ENCODE measurements around the gene KIAA1614.

The KIAA1614 gene

DNA sequence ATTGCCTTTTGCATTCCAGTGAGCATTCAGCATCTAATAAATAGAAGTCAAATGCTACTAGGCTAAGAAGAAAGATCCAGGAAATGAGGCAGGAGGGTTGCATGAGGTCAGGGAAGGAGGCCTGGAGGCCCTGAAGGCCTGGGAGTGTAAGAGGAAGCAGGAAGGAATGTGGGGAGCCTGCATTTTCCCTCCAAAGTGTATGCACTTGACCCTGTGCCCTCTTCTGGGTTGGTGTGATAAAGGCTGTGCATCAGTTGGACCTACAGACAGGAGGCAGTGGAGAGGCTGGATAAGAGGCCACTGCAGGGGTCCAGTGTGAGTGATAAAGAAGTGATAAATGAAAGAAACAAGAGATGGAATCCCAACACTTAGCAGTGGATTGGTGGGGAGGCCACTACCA, 20.4 kb downstream of the KIAA1614 start:
- H3K9ac ChIP-seq (ENCODE audit: low read length), result no peak overlapping the region

GRCh38 chr1:180934563-180934962, 21.9 kb downstream of the KIAA1614 start:
- Histone ChIP-seq H3K27ac (ENCODE audit: low read length) (no peak overlapping the region), H3K9ac (ENCODE audit: low read length) (no peak overlapping the region), H4K20me1 (ENCODE audit: insufficient read depth, low read length) (no peaks in the 10 kb centered on the region), H3K79me2 (ENCODE audit: low read length) (no peaks in the 10 kb centered on the region), H3K4me3 (ENCODE audit: low read length) (no peak overlapping the region), H3K4me1 (ENCODE audit: low read length) (no peaks in the 10 kb centered on the region), H3K4me2 (ENCODE audit: low read length) (no peak overlapping the region), H2AFZ (ENCODE audit: low read depth, low read length) (no peak overlapping the region), H3K36me3 (replicated peaks; ENCODE audit: low read depth, low read length) (no peaks in the 10 kb centered on the region), H3K9me3 (ENCODE audit: insufficient read depth, low read length) (no peaks in the 10 kb centered on the region), H3K27me3 (ENCODE audit: low read depth, low read length) (0 out of 2 replicates have a peak, but pooled peaks cover 5% of the 10 kb centered on the region)
- no peak for TF ChIP-seq EZH2phosphoT487 (IDR thresholded peaks at IDR 0.05; ENCODE audit: low read depth)
- TF ChIP-seq, protein P1, sequence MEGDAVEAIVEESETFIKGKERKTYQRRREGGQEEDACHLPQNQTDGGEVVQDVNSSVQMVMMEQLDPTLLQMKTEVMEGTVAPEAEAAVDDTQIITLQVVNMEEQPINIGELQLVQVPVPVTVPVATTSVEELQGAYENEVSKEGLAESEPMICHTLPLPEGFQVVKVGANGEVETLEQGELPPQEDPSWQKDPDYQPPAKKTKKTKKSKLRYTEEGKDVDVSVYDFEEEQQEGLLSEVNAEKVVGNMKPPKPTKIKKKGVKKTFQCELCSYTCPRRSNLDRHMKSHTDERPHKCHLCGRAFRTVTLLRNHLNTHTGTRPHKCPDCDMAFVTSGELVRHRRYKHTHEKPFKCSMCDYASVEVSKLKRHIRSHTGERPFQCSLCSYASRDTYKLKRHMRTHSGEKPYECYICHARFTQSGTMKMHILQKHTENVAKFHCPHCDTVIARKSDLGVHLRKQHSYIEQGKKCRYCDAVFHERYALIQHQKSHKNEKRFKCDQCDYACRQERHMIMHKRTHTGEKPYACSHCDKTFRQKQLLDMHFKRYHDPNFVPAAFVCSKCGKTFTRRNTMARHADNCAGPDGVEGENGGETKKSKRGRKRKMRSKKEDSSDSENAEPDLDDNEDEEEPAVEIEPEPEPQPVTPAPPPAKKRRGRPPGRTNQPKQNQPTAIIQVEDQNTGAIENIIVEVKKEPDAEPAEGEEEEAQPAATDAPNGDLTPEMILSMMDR (IDR thresholded peaks at IDR 0.05; ENCODE audit: low read depth, low read length), result no peak

More for the DNA sequence above, 20.4 kb downstream of the KIAA1614 start:
- Histone ChIP-seq H3K9me3 (ENCODE audit: insufficient read depth, low read length) (no peaks in the 10 kb centered on the region), H2AFZ (ENCODE audit: low read depth, low read length) (no peak overlapping the region), H4K20me1 (ENCODE audit: insufficient read depth, low read length) (no peaks in the 10 kb centered on the region), H3K27me3 (ENCODE audit: low read depth, low read length) (0 out of 2 replicates have a peak, but pooled peaks cover under 1% of the 10 kb centered on the region), H3K27ac (ENCODE audit: low read length) (no peak overlapping the region), H3K4me2 (ENCODE audit: low read length) (no peak overlapping the region), H3K4me1 (ENCODE audit: low read length) (no peaks in the 10 kb centered on the region), H3K36me3 (replicated peaks; ENCODE audit: low read depth, low read length) (no peaks in the 10 kb centered on the region), H3K4me3 (ENCODE audit: low read length) (no peak overlapping the region), H3K79me2 (ENCODE audit: low read length) (no peaks in the 10 kb centered on the region)
- TF ChIP-seq, protein P1 (IDR thresholded peaks at IDR 0.05; ENCODE audit: low read depth, low read length), result 0 out of 2 replicates have a peak, but pooled peaks have one; percentile 3
- no peak for TF ChIP-seq EZH2phosphoT487 (IDR thresholded peaks at IDR 0.05; ENCODE audit: low read depth)

- Histone ChIP-seq H3K27ac (ENCODE audit: low read length) (no peak overlapping the region), H3K4me2 (ENCODE audit: low read length) (no peak overlapping the region)
- TF ChIP-seq, protein P1 (IDR thresholded peaks at IDR 0.05; ENCODE audit: low read depth, low read length), result no peak
- no peak for TF ChIP-seq EZH2phosphoT487 (IDR thresholded peaks at IDR 0.05; ENCODE audit: low read depth)
Measured at GRCh38 chr1:180935326-180936109, 22.8 kb downstream of the KIAA1614 start.

GRCh38 chr1:180936110-180937011, 23.7 kb downstream of the KIAA1614 start:
- H3K9me3 ChIP-seq (ENCODE audit: insufficient read depth, low read length), result no peaks in the 10 kb centered on the region
- H3K9ac ChIP-seq (ENCODE audit: low read length), result no peak overlapping the region
- no peak overlapping the region for H3K4me3 ChIP-seq (ENCODE audit: low read length)
- H3K27me3 ChIP-seq (ENCODE audit: low read depth, low read length), result 0 out of 2 replicates have a peak, but pooled peaks cover 5% of the 10 kb centered on the region
- H3K27ac ChIP-seq (ENCODE audit: low read length), result no peak overlapping the region
- H3K4me2 ChIP-seq (ENCODE audit: low read length), result no peak overlapping the region
- no peaks in the 10 kb centered on the region for H3K36me3 ChIP-seq (replicated peaks; ENCODE audit: low read depth, low read length)
- no peaks in the 10 kb centered on the region for H3K79me2 ChIP-seq (ENCODE audit: low read length)
- no peak for TF ChIP-seq EZH2phosphoT487 (IDR thresholded peaks at IDR 0.05; ENCODE audit: low read depth)
- no peaks in the 10 kb centered on the region for H3K4me1 ChIP-seq (ENCODE audit: low read length)
- no peak overlapping the region for H2AFZ ChIP-seq (ENCODE audit: low read depth, low read length)
- no peaks in the 10 kb centered on the region for H4K20me1 ChIP-seq (ENCODE audit: insufficient read depth, low read length)

More at GRCh38 chr1:180935326-180936109, 22.8 kb downstream of the KIAA1614 start:
- Histone ChIP-seq H4K20me1 (ENCODE audit: insufficient read depth, low read length) (no peaks in the 10 kb centered on the region), H3K9ac (ENCODE audit: low read length) (no peak overlapping the region), H3K9me3 (ENCODE audit: insufficient read depth, low read length) (no peaks in the 10 kb centered on the region), H3K36me3 (replicated peaks; ENCODE audit: low read depth, low read length) (no peaks in the 10 kb centered on the region), H3K27me3 (ENCODE audit: low read depth, low read length) (0 out of 2 replicates have a peak, but pooled peaks cover 5% of the 10 kb centered on the region), H3K79me2 (ENCODE audit: low read length) (no peaks in the 10 kb centered on the region), H3K4me3 (ENCODE audit: low read length) (no peak overlapping the region), H2AFZ (ENCODE audit: low read depth, low read length) (no peak overlapping the region), H3K4me1 (ENCODE audit: low read length) (no peaks in the 10 kb centered on the region)
